Measurements from ENCODE around the gene PRAMEF9. TPM values are rescaled to one million over a fixed set of nuclear protein-coding genes. Genes with fewer than 3 reads are reported as not detected.
"Not testable (repeated sequence)": the region's sequence is repeated elsewhere in the genome, so short reads cannot be mapped to it uniquely, and the experiment has no call there.

The PRAMEF9 gene
- not detected in 2 replicates for total RNA-seq (2014; rRNA removed; shearing (Covaris generic))

DNA sequence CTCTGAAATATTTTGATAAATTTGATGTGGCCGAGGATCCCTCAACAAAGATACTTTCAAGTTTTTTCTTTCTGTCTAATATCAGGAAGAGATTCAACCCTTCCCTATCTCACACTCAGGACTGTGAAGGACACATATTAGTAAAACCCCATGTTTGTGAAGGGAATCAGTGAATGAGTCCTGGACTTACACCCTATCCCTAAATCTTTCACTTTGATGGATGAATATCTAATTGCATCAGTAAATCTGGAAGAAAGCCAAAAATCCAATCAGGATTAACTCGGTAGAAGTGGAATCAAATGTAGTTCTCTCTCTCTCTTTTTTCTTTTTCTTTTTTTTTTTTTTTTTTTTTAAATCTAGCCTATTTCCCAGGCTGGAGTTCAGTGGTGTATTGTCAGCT lies at the start of gene PRAMEF9:
TSS of gene PRAMEF9 (plus strand) at position 301 of the 400 bp plus-strand sequence. CDS start 3,433 bp downstream, outside the sequence.
- not testable (repeated sequence) for H3K36me3 ChIP-seq (replicated peaks; ENCODE audit: control insufficient read depth, insufficient read depth, low read length); DNase-seq; H3K27me3 ChIP-seq (ENCODE audit: control insufficient read depth, insufficient read depth, low read length); H3K4me3 ChIP-seq (ENCODE audit: insufficient read depth, low read depth, low read length)

DNA sequence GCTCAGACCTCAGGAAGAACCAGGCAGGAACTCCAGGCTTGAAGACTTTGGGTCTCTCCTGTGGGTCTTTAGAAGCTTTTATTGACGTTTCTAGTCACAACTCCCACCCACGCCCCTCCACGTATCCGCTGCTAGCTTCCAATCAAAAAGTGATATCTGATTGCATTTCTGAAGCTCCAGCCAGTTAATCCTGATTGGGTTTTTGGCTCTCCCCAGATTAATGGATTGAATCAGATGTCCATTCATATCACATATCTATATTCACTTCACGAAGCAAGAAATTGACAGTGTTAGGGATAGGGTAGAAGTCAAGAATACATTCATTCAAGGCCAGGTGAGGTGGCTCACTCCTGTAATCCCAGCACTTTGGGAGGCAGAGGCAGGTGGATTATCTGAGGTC lies 15.7 kb upstream of the PRAMEF9 start, which contains the start of gene PRAMEF26:
TSS of gene PRAMEF26 (minus strand) at position 101 of the 400 bp plus-strand sequence. CDS start 2,914 bp downstream, outside the sequence.
- not testable (repeated sequence) for H3K36me3 ChIP-seq (replicated peaks; ENCODE audit: control insufficient read depth, insufficient read depth, low read length); H3K27me3 ChIP-seq (ENCODE audit: control insufficient read depth, insufficient read depth, low read length); H3K4me3 ChIP-seq (ENCODE audit: insufficient read depth, low read depth, low read length); DNase-seq

DNA sequence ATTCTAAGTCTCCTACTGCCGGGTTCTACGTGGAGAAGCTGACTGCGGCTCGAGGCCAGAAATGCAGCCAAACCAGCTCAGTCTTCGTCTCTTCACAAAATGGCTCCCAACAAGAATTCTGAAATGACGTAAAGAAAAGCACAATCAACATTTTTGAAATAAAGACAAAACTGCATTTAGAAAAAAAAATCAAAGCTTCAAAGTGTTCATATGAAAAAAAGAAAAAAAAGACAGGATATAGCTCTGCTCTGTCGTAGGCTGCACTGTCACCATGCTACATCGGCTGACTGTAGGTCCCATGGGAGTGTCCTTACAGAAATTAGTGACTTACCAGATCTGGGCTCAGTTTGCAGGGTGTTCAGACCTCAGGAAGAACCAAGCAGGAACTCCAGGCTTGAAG lies 6.1 kb upstream of the PRAMEF9 start, which contains the start of gene HNRNPCL4:
TSS of gene HNRNPCL4 (minus strand) at position 101 of the 400 bp plus-strand sequence. CDS start 164 bp downstream, outside the sequence.
- not testable (repeated sequence) for H3K27me3 ChIP-seq (ENCODE audit: control insufficient read depth, insufficient read depth, low read length); H3K36me3 ChIP-seq (replicated peaks; ENCODE audit: control insufficient read depth, insufficient read depth, low read length); DNase-seq; H3K4me3 ChIP-seq (ENCODE audit: insufficient read depth, low read depth, low read length)

DNA sequence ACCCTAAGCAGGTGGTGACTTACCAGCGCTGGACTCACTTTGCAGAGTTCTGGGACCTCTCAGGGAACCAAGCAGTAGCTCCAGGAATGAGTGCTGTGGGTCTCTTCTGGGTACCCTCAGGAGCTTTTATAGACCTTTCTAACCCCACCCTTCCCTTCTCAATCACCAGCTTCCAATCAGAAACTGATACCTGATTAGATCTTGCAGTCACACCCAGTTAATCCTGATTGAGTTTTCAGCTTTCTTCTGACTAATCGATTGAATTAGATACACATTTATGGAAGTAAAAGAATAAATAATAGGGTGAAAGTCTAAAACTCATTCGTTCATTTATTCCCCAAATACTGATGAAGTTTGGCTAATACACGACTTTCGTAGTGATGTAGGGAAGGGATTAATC lies 29.7 kb downstream of the PRAMEF9 start, which contains the start of gene PRAMEF13:
TSS of gene PRAMEF13 (minus strand) at position 101 of the 400 bp plus-strand sequence. CDS start 1,820 bp downstream, outside the sequence.
- H3K36me3 ChIP-seq (replicated peaks; ENCODE audit: control insufficient read depth, insufficient read depth, low read length); DNase-seq; H3K27me3 ChIP-seq (ENCODE audit: control insufficient read depth, insufficient read depth, low read length); H3K4me3 ChIP-seq (ENCODE audit: insufficient read depth, low read depth, low read length): not testable (repeated sequence)

DNA sequence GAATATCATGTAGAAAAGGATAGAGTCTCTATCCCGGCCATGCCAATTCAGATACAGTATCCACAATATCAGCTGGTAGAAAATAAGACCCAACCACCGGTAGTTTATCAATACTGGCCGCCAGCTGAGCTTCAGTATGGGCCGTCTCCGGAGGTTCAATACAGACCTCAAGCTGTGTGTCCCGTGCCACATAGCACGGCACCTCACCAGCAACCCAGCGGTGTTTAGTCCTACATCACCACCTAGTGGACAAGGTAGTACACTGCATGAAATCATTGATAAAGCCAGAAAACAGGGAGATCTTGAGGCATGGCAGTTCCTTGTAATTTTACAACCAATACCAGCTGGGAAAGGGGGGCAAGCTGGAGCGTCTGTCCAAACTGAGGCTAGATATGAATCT lies 37.1 kb downstream of the PRAMEF9 start:
- not testable (repeated sequence) for H3K36me3 ChIP-seq (replicated peaks; ENCODE audit: control insufficient read depth, insufficient read depth, low read length); H3K27me3 ChIP-seq (ENCODE audit: control insufficient read depth, insufficient read depth, low read length); H3K4me3 ChIP-seq (ENCODE audit: insufficient read depth, low read depth, low read length); DNase-seq

DNA sequence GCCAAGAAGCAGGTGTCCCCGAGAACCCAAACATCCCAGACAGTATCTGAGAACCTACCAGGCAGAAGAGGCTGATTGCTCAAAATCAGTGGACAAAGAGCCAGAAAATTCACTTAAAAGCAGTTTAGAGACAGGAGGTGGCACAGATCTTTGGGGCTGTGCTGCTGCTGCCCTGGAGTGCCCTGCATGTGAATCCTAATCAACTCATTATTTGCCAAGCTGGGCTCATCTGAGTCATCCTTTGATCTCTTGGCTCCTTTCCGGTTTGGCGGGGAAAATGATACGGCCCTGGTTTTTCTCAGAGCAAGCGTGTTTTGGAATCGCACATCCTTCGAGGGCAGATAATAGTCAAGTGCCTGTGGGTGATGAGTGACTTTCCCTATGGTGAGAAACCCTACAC lies 45.0 kb downstream of the PRAMEF9 start:
- not testable (repeated sequence) for DNase-seq; H3K36me3 ChIP-seq (replicated peaks; ENCODE audit: control insufficient read depth, insufficient read depth, low read length); H3K27me3 ChIP-seq (ENCODE audit: control insufficient read depth, insufficient read depth, low read length); H3K4me3 ChIP-seq (ENCODE audit: insufficient read depth, low read depth, low read length)

DNA sequence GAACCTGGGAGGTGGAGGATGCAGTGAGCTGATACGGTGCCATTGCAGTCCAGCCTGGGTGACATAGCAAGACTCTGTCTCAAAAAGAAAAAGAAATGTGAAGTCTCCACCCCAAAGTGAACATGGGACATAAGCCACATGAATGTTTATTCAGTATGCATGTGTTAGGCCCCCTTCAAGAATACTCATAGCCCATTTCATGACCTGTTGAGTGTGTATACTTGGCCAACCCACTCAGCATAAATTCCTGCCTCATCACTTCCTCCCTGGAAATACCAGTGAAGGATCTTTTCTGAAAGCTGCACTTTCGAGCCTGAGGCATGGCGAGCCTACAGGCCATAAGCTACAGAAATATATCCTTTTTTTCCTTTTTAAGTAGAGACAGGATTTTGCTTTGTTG lies 47.6 kb downstream of the PRAMEF9 start:
- DNase-seq; H3K36me3 ChIP-seq (replicated peaks; ENCODE audit: control insufficient read depth, insufficient read depth, low read length); H3K27me3 ChIP-seq (ENCODE audit: control insufficient read depth, insufficient read depth, low read length); H3K4me3 ChIP-seq (ENCODE audit: insufficient read depth, low read depth, low read length): not testable (repeated sequence)

- not testable (repeated sequence) for H3K27me3 ChIP-seq (ENCODE audit: control insufficient read depth, insufficient read depth, low read length); H3K4me3 ChIP-seq (ENCODE audit: insufficient read depth, low read depth, low read length); H3K36me3 ChIP-seq (replicated peaks; ENCODE audit: control insufficient read depth, insufficient read depth, low read length); DNase-seq
Measured at GRCh38 chr1:13222788-13223187, 51.1 kb downstream of the PRAMEF9 start.

- no peak for DNase-seq
- H3K4me3 ChIP-seq (ENCODE audit: insufficient read depth, low read depth, low read length) = no peak overlapping the region
- no peaks in the 10 kb centered on the region for H3K36me3 ChIP-seq (replicated peaks; ENCODE audit: control insufficient read depth, insufficient read depth, low read length)
- H3K27me3 ChIP-seq (ENCODE audit: control insufficient read depth, insufficient read depth, low read length) = no peaks in the 10 kb centered on the region
Measured at GRCh38 chr1:13224480-13225060, 52.9 kb downstream of the PRAMEF9 start.

GRCh38 chr1:13225675-13226204 lies 54.1 kb downstream of the PRAMEF9 start, which contains the start of gene PRAMEF18:
Gene PRAMEF18 (minus strand): TSS chr1:13226154. CDS start chr1:13226106, 48 bp downstream.
- H3K36me3 ChIP-seq (replicated peaks; ENCODE audit: control insufficient read depth, insufficient read depth, low read length); H3K4me3 ChIP-seq (ENCODE audit: insufficient read depth, low read depth, low read length); DNase-seq; H3K27me3 ChIP-seq (ENCODE audit: control insufficient read depth, insufficient read depth, low read length): not testable (repeated sequence)

DNA sequence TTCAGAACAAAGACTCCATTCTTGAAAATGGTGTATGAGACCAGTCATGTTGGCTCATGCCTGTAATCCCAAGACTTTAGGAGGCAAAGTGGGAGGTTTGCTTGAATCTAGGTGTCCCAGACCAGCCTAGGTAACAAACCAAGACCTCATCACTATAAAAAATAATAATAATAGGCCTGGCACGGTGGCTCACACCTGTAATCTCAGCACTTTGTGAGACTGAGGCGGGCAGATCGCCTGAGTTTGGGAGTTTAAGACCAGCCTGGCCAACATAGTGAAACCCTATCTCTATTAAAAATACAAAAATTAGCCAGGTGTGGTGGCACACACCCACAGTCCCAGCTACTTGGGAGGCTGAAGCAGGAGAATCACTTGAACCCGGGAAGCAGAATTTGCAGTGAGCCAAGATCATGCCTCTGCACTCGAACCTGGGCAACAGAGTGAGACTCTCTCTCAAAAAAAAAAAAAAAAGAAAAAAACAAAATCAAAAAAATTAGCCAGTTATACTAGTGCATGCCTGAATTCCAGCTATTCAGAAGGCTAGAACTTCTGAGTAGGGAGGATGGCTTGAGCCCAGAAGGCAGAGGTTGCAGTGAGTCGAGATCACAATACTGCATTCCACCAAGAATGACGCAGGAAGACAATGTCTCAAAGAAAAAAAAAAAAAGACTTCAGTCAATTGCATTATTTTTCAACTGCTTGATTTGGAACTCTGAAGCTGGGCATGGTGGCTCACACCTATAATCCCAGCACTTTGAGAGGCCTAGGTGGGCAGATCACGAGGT lies 55.8 kb downstream of the PRAMEF9 start:
- DNase-seq; H3K36me3 ChIP-seq (replicated peaks; ENCODE audit: control insufficient read depth, insufficient read depth, low read length); H3K27me3 ChIP-seq (ENCODE audit: control insufficient read depth, insufficient read depth, low read length); H3K4me3 ChIP-seq (ENCODE audit: insufficient read depth, low read depth, low read length): not testable (repeated sequence)

DNA sequence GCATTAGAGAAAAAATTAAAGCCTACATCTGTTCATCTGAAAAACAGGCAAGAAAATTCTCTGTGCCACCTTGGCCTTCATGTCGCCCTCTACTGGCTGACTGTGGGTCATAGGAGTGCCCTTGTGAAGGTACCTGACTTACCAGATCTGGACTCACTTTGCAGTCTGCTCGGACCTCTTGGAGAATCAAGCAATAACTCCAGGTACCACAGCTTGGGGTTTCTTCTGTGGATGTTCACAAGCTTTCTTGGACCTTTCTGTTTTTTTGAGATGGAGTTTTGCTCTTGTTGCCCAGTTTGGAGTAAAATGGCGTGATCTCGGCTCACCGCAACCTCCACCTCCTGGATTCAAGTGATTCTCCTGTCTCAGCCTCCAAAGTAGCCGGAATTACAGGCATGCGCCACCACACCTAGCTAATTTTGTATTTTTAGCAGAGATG lies 56.7 kb downstream of the PRAMEF9 start:
- Histone ChIP-seq H3K4me3 (ENCODE audit: insufficient read depth, low read depth, low read length) (no peak overlapping the region), H3K27me3 (ENCODE audit: control insufficient read depth, insufficient read depth, low read length) (no peaks in the 10 kb centered on the region), H3K36me3 (replicated peaks; ENCODE audit: control insufficient read depth, insufficient read depth, low read length) (no peaks in the 10 kb centered on the region)
- no peak for DNase-seq
